ENCODE measurements around the gene TBC1D23.

- TF ChIP-seq POLR2A (IDR thresholded peaks at IDR 0.05) (no peak), POLR2AphosphoS5 (IDR thresholded peaks at IDR 0.05) (no peak), CTCF (IDR thresholded peaks at IDR 0.05) (no peak), EP300 (IDR thresholded peaks at IDR 0.05; ENCODE audit: low read depth) (no peak)
Observed at GRCh38 chr3:100264242-100264641, 3.5 kb downstream of the TBC1D23 start.

Data from transverse colon (tissue), 4 donors.